AG10803 (cell line): ENCODE results near the gene GALK1.
A peak's percentile ranks its signal among the peaks of the same experiment; 100 is the strongest.
"Not testable (repeated sequence)": the region's sequence is repeated elsewhere in the genome, so short reads cannot be mapped to it uniquely, and the experiment has no call there.

ENCODE experiments used
- DNase-seq: peaks from one replicate; pipeline ENCODE4 v3.0.0; 2010; ENCODE audit warnings: low read depth
- H3K4me3 ChIP-seq: 2 replicates; pipeline ENCODE4 v1.5.1; 2011; ENCODE audit warnings: mild to moderate bottlenecking, low read length, control low read depth
- TF ChIP-seq, protein P1 (sequence below): conservative IDR thresholded peaks from 2 replicates; pipeline ENCODE4 v1.5.1; 2011; ENCODE audit warnings: mild to moderate bottlenecking, low read length, control low read depth, inconsistent platforms

Gene GALK1

DNA sequence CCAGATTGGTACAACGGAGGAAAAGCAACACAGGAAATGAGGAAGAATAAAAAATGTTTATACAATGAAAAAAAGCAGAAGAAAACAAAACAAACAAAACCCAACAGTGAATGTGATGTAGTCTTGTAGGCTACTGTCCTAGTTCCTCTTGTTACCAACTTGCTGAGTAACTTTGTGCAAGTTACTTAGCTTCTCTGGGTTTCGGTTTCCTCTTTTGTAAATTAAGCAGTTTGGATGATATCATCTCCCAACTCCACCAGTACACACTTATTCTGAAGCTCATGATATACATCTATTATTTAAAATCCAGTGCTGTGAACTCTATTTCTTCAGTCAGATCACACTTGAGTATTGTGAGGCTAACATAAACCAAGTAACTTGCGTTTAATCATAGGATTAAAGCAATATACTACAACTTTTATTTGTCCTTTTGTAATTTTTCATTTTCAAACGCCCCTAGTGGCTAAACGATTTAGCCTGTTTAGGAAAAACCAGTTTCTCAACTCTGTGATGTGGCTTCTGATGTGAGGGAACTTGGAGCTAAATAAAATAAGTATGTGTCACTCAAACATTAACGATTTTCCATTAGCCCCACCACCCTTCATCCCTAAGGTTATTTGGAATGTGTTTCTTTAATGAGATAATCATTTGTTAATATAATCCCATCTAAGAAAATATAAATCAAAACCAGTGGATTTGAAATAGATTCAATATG is 18.2 kb upstream of the GALK1 start:
- peak overlapping the region; percentile 45 for H3K4me3 ChIP-seq
- TF ChIP-seq, protein P1, sequence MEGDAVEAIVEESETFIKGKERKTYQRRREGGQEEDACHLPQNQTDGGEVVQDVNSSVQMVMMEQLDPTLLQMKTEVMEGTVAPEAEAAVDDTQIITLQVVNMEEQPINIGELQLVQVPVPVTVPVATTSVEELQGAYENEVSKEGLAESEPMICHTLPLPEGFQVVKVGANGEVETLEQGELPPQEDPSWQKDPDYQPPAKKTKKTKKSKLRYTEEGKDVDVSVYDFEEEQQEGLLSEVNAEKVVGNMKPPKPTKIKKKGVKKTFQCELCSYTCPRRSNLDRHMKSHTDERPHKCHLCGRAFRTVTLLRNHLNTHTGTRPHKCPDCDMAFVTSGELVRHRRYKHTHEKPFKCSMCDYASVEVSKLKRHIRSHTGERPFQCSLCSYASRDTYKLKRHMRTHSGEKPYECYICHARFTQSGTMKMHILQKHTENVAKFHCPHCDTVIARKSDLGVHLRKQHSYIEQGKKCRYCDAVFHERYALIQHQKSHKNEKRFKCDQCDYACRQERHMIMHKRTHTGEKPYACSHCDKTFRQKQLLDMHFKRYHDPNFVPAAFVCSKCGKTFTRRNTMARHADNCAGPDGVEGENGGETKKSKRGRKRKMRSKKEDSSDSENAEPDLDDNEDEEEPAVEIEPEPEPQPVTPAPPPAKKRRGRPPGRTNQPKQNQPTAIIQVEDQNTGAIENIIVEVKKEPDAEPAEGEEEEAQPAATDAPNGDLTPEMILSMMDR = peak; percentile 79
- DNase-seq = peak; percentile 67

DNA sequence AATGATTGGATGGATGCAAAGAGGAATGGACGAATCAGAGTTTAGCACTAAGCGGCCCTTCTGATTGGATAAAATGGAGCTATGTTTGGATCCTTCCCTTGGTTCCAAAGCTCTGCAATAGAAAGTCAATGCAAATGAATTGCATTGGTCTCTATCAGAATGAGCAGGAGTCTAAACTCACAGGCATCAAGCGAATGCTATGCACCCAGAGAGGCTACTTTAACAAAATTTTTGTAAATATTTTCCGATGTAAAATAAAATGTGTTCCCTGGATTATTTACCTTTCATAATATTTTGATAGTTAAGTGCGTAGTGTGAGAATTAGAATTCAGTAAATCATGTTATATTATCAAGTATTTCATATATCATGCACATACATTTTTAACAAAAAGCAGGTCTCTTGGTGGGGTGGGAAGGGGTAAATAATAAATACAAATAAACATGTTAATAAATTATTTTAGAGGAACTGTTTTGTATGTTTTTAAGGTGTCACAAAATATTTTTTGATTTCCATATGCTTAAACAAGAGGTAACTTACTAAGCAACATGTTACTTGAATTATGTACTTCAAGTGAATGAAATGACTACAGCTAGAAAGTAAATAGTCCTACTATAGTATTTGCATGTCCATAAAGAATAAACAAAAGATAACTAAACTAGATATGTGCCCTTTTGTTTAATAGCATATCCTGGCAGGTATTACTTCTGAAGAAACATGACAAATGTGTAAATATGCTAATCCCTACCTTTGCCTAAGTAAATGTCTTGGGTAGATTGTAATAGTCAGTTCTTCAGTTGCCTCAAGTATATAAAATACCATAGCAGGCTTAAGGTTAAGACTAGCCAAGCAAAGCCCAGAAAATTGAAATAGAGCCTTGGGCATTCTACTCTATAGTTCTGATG is 15.2 kb upstream of the GALK1 start:
- H3K4me3 ChIP-seq = no peak overlapping the region
- TF ChIP-seq, protein P1 = no peak
- DNase-seq = no peak

DNA sequence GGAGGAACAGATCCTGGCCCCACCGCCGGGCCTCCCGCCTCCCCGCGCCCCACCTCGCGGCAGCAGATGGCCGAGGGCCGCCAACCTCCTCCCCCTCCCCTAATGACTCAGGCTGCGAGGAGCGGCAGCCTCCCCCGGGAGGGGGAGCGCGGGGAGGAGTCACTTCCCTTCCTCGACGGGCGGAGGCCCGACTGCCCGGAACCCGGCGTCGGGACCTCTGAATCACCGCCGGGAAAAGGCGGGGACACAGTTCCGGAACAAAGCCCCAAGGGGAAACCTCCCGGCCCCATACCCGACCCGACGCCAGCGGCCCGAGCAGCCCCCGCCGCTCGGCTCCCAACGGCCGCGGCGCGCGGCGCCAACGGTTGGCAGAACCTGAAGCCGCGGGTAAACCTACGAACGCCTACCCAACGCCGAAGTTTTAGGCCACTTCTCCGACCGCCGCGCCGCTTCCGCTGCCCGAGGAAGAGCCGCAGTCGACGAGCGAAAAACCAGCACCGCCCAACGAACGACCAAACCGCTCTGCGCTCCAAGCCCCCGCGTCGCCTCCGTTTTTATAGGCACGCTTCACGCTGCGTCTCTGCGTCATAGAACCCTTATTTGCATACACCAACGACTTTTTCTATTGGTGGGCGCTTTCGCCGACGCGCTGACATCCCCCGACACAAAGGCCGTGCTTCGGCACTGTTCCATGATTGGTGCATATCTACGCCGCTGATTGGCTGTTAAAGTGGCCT is 14.4 kb upstream of the GALK1 start:
- TF ChIP-seq, protein P1 = no peak
- DNase-seq = peak; percentile 100

DNA sequence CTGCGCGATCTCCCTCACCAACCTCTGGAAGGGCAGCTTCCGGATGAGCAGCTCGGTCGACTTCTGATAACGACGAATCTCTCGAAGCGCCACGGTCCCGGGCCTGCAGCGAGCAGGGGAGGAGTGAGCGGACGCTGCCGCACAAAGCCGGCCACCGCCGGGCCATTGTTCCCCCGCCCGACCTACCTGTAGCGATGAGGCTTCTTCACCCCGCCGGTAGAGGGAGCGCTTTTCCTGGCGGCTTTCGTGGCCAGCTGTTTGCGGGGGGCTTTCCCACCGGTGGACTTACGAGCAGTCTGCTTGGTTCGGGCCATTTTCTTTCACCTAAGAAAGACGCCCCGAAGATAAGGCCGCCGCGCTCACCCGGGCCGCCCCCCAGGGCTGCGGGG is 13.9 kb upstream of the GALK1 start:
- peak overlapping the region; percentile 91 for H3K4me3 ChIP-seq
- TF ChIP-seq, protein P1 = peak; percentile 52
- DNase-seq = no peak

More for the DNA sequence above, 14.4 kb upstream of the GALK1 start:
- H3K4me3 ChIP-seq = peak overlapping the region; percentile 91

DNA sequence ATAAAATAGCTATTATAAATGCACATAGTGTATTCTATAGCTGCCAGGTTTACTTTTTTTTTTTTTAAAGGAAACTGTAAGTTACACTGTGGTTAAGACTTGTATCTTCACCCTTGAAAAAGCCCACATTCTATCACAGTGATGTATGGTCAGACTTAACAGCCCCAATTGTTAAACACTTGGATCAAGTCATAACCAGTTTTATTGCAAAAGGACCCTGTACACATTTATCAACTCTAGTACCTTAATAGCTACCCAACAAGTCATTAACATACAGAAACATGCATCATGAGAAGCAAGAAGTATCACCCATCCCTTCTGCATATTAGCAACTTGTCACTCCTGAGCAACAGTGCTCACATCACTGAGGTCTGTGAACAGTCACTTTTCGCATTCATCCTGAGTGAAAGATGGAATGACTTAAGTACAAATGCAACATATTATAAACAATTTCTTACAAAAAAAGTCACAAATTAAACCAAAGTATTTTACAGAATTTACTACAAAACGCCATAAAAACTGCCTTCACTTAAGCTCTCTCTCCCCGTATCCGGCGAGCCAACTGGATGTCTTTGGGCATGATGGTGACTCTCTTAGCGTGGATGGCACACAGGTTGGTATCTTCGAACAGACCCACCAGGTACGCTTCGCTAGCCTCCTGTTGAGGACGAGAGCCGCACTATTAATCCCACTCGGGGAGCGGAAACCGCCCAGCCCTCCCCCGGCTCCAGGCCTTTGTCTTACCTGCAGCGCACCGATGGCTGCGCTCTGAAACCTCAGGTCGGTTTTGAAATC is 13.3 kb upstream of the GALK1 start:
- H3K4me3 ChIP-seq = peak overlapping the region; percentile 91
- not testable (repeated sequence) for DNase-seq

DNA sequence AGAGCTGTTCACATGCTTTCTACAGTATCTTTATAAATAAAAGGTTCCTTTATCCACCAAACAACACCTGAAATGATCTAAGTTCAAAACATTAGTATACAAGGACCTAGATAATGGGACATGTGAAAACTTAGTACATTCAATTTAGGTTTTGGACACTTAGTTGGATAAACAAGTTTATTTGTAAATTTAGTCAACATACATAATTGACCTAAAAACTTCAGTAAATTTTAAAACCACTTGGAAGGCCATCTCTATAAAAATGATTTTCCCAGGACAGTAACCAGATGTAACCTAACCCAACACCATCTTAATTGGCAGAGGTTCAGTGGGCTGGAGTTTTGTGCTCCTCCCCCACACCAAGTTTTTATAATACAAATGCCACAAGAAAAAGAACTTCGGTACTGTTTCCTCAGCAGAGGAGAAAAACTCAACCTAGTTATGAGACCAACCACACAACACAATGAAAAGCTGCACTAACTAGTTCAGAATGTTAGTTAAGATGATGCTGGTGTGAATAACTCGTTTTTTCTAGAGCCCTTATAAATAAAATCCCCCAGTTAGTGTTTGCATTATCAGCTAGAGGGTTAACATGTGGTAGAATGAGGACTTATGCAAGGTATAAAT is 12.4 kb upstream of the GALK1 start:
- peak overlapping the region; percentile 91 for H3K4me3 ChIP-seq
- no peak for DNase-seq

More for the DNA sequence above, 12.4 kb upstream of the GALK1 start:
- TF ChIP-seq, protein P1 = no peak
